GM12878 (cell line): ENCODE results near the gene HYCC2.

Experiments used
- CHD2 ChIP-seq: IDR thresholded peaks from 2 replicates; pipeline ENCODE4 v1.6.1; 2011; ENCODE audit warnings: low read depth, low read length, improper control_type of control experiment, borderline replicate concordance
- EP300 ChIP-seq, 2 experiments: fragments of 150-350 bp in 1 of 2; IDR thresholded peaks; 2 replicates each; pipeline ENCODE4 v1.6.1; 2011 to 2012; ENCODE audit warnings: low read depth in 2 of 2, low read length in 2 of 2, borderline replicate concordance in 1 of 2, improper control_type of control experiment in 1 of 2, inconsistent platforms in 1 of 2; ENCODE audit not compliant: control insufficient read depth in 1 of 2
- HCFC1 ChIP-seq: fragments of 150-350 bp; IDR thresholded peaks from 2 replicates; pipeline ENCODE4 v1.6.1; 2014; ENCODE audit warnings: low read length
- YBX1 ChIP-seq: fragments of 450-650 bp; IDR thresholded peaks from 2 replicates; pipeline ENCODE4 v1.6.1; 2016; ENCODE audit warnings: antibody characterized with exemption
- TF ChIP-seq, protein P1 (sequence below): IDR thresholded peaks from 2 replicates; pipeline ENCODE4 v1.6.1; 2012; ENCODE audit warnings: mild to moderate bottlenecking, low read depth, low read length
- TF ChIP-seq, protein P2 (sequence below), 3 experiments: IDR thresholded peaks in 2 of 3; conservative IDR thresholded peaks in 1 of 3; 2 replicates each; pipeline ENCODE4 v1.5.1; 2011; ENCODE audit warnings: low read depth in 3 of 3, low read length in 3 of 3, mild to moderate bottlenecking in 3 of 3, control low read depth in 2 of 3, moderate library complexity in 2 of 3, inconsistent platforms in 1 of 3, mixed read lengths in 1 of 3; ENCODE audit not compliant: control insufficient read depth in 2 of 3, insufficient read depth in 1 of 3; ENCODE audit errors: extremely low read depth in 1 of 3
- TF ChIP-seq, protein P3 (sequence below): IDR thresholded peaks from 2 replicates; pipeline ENCODE4 v1.6.1; 2012; ENCODE audit warnings: low read depth, low read length, improper control_type of control experiment

DNA sequence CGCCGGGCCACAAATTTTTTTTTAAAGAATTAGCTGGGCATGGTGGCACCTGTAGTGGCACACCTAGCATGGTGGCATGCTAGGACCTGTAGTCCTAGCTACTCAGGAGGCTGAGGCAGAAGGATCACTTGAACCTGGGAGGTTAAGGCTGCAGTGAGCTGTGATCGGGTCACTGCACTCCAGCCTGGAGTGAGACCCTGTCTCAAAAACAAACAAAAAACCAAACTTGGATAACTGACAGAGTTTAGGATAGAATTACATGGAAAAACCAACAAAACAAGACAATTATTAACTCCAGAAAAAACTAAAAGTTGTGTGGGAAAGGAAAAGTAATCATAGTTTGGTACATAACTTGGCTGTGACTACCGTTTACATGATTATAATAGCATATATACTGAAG lies 42.9 kb upstream of the HYCC2 start:
- TF ChIP-seq YBX1 (no peak), HCFC1 (no peak), EP300 (IDR thresholded peaks at IDR 0.05; ENCODE audit: borderline replicate concordance in 1 of 2, control insufficient read depth in 1 of 2, low read depth in 2 of 2, low read length in 2 of 2) (no peak), CHD2 (no peak)
- TF ChIP-seq, protein P1, sequence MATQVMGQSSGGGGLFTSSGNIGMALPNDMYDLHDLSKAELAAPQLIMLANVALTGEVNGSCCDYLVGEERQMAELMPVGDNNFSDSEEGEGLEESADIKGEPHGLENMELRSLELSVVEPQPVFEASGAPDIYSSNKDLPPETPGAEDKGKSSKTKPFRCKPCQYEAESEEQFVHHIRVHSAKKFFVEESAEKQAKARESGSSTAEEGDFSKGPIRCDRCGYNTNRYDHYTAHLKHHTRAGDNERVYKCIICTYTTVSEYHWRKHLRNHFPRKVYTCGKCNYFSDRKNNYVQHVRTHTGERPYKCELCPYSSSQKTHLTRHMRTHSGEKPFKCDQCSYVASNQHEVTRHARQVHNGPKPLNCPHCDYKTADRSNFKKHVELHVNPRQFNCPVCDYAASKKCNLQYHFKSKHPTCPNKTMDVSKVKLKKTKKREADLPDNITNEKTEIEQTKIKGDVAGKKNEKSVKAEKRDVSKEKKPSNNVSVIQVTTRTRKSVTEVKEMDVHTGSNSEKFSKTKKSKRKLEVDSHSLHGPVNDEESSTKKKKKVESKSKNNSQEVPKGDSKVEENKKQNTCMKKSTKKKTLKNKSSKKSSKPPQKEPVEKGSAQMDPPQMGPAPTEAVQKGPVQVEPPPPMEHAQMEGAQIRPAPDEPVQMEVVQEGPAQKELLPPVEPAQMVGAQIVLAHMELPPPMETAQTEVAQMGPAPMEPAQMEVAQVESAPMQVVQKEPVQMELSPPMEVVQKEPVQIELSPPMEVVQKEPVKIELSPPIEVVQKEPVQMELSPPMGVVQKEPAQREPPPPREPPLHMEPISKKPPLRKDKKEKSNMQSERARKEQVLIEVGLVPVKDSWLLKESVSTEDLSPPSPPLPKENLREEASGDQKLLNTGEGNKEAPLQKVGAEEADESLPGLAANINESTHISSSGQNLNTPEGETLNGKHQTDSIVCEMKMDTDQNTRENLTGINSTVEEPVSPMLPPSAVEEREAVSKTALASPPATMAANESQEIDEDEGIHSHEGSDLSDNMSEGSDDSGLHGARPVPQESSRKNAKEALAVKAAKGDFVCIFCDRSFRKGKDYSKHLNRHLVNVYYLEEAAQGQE: no peak
- TF ChIP-seq, protein P2, sequence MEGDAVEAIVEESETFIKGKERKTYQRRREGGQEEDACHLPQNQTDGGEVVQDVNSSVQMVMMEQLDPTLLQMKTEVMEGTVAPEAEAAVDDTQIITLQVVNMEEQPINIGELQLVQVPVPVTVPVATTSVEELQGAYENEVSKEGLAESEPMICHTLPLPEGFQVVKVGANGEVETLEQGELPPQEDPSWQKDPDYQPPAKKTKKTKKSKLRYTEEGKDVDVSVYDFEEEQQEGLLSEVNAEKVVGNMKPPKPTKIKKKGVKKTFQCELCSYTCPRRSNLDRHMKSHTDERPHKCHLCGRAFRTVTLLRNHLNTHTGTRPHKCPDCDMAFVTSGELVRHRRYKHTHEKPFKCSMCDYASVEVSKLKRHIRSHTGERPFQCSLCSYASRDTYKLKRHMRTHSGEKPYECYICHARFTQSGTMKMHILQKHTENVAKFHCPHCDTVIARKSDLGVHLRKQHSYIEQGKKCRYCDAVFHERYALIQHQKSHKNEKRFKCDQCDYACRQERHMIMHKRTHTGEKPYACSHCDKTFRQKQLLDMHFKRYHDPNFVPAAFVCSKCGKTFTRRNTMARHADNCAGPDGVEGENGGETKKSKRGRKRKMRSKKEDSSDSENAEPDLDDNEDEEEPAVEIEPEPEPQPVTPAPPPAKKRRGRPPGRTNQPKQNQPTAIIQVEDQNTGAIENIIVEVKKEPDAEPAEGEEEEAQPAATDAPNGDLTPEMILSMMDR (IDR thresholded peaks at IDR 0.05 in 2 of 3, conservative IDR thresholded peaks at IDR 0.05 in 1 of 3; ENCODE audit: control insufficient read depth in 2 of 3, extremely low read depth in 1 of 3, insufficient read depth in 1 of 3, low read depth in 3 of 3, low read length in 3 of 3): no peak
- TF ChIP-seq, protein P3, sequence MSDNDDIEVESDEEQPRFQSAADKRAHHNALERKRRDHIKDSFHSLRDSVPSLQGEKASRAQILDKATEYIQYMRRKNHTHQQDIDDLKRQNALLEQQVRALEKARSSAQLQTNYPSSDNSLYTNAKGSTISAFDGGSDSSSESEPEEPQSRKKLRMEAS: no peak
